ENCODE data around the gene SMAD5.

The SMAD5 gene

GRCh38 chr5:136106351-136107031, 26.2 kb upstream of the SMAD5 start:
- TF ChIP-seq TAF1 (IDR thresholded peaks at IDR 0.05; ENCODE audit: borderline replicate concordance, insufficient read depth, low read length), result no peak
- TF ChIP-seq FOXP2 (optimal IDR thresholded peaks at IDR 0.05; ENCODE audit: borderline replicate concordance, extremely low read depth, extremely low read length, insufficient read depth), result no peak
- no peak for TF ChIP-seq REST (IDR thresholded peaks at IDR 0.05; ENCODE audit: insufficient read depth in 1 of 2, low read depth in 2 of 2, low read length in 2 of 2)
- no peak for TF ChIP-seq POLR2AphosphoS5 (IDR thresholded peaks at IDR 0.05; ENCODE audit: low read depth, low read length)
- no peak for TF ChIP-seq SIN3A (IDR thresholded peaks at IDR 0.05; ENCODE audit: borderline replicate concordance, insufficient read depth, low read length)

GRCh38 chr5:136108180-136108611, 24.4 kb upstream of the SMAD5 start:
- no peak for TF ChIP-seq REST (IDR thresholded peaks at IDR 0.05; ENCODE audit: insufficient read depth in 1 of 2, low read depth in 2 of 2, low read length in 2 of 2)
- TF ChIP-seq FOXP2 (optimal IDR thresholded peaks at IDR 0.05; ENCODE audit: borderline replicate concordance, extremely low read depth, extremely low read length, insufficient read depth), result no peak
- no peak for TF ChIP-seq SIN3A (IDR thresholded peaks at IDR 0.05; ENCODE audit: borderline replicate concordance, insufficient read depth, low read length)
- no peak for TF ChIP-seq POLR2AphosphoS5 (IDR thresholded peaks at IDR 0.05; ENCODE audit: low read depth, low read length)
- no peak for TF ChIP-seq TAF1 (IDR thresholded peaks at IDR 0.05; ENCODE audit: borderline replicate concordance, insufficient read depth, low read length)

GRCh38 chr5:136108766-136109165, 23.9 kb upstream of the SMAD5 start:
- TF ChIP-seq SIN3A (IDR thresholded peaks at IDR 0.05; ENCODE audit: borderline replicate concordance, insufficient read depth, low read length), result no peak

GRCh38 chr5:136109453-136110135, 23.1 kb upstream of the SMAD5 start:
- no peak for TF ChIP-seq SIN3A (IDR thresholded peaks at IDR 0.05; ENCODE audit: borderline replicate concordance, insufficient read depth, low read length)
- TF ChIP-seq REST (IDR thresholded peaks at IDR 0.05; ENCODE audit: insufficient read depth in 1 of 2, low read depth in 2 of 2, low read length in 2 of 2), result no peak
- TF ChIP-seq TAF1 (IDR thresholded peaks at IDR 0.05; ENCODE audit: borderline replicate concordance, insufficient read depth, low read length), result no peak
- TF ChIP-seq POLR2AphosphoS5 (IDR thresholded peaks at IDR 0.05; ENCODE audit: low read depth, low read length), result no peak
- no peak for TF ChIP-seq FOXP2 (optimal IDR thresholded peaks at IDR 0.05; ENCODE audit: borderline replicate concordance, extremely low read depth, extremely low read length, insufficient read depth)

- TF ChIP-seq REST (IDR thresholded peaks at IDR 0.05; ENCODE audit: insufficient read depth in 1 of 2, low read depth in 2 of 2, low read length in 2 of 2), result no peak
- TF ChIP-seq FOXP2 (optimal IDR thresholded peaks at IDR 0.05; ENCODE audit: borderline replicate concordance, extremely low read depth, extremely low read length, insufficient read depth), result no peak
- TF ChIP-seq POLR2AphosphoS5 (IDR thresholded peaks at IDR 0.05; ENCODE audit: low read depth, low read length), result no peak
- no peak for TF ChIP-seq TAF1 (IDR thresholded peaks at IDR 0.05; ENCODE audit: borderline replicate concordance, insufficient read depth, low read length)
- no peak for TF ChIP-seq SIN3A (IDR thresholded peaks at IDR 0.05; ENCODE audit: borderline replicate concordance, insufficient read depth, low read length)
Observed at GRCh38 chr5:136113606-136114005, 19.0 kb upstream of the SMAD5 start.

All from PFSK-1 (cell line).